Psoas muscle (tissue), 8 donors: ENCODE measurements around the gene GLRA2. TPM values are rescaled to one million over a fixed set of nuclear protein-coding genes. Genes with fewer than 3 reads are reported as not detected.

Source experiments
- ATAC-seq, 4 donors: fragments of 200-7000 bp; cut with Tn5 transposase; one replicate each; pipeline ENCODE4 v1.9.1; 2020; ENCODE audit warnings: moderate library complexity in 3 of 4, mild to moderate bottlenecking in 2 of 4
- DNase-seq, 2 donors: peaks; one replicate each; pipeline ENCODE4 v3.0.0-alpha.2; 2020
- H3K27ac ChIP-seq: fragments of 200-600 bp; one replicate; pipeline ENCODE4 v1.8.0; 2022
- H3K27me3 ChIP-seq, 3 donors: fragments of 200-600 bp in 1 of 3; one replicate each; pipeline versions ENCODE4 v1.6.1 to v1.8.0; 2013 to 2022; ENCODE audit warnings: low read length in 2 of 3, mild to moderate bottlenecking in 2 of 3, moderate library complexity in 1 of 3; ENCODE audit not compliant: insufficient read depth in 3 of 3
- H3K36me3 ChIP-seq, 2 donors: fragments of 200-600 bp in 1 of 2; one replicate each; pipeline versions ENCODE4 v1.6.1 to v1.8.0; 2013 to 2022; ENCODE audit warnings: low read depth in 1 of 2, mild to moderate bottlenecking in 1 of 2, moderate library complexity in 1 of 2; ENCODE audit not compliant: insufficient read depth in 1 of 2
- H3K4me1 ChIP-seq: fragments of 200-600 bp; one replicate; pipeline ENCODE4 v1.8.0; 2022
- H3K4me3 ChIP-seq: fragments of 200-600 bp; one replicate; pipeline ENCODE4 v1.8.0; 2022; ENCODE audit warnings: mild to moderate bottlenecking
- H3K9me3 ChIP-seq: fragments of 200-600 bp; one replicate; pipeline ENCODE4 v1.8.0; 2022
- WGBS, 3 donors: extraction: QIAGEN DNeasy Blood & Tissue Kit; methylation state at CpG; one replicate each; pipeline versions ENCODE4 v1.1.6 to v1.1.7; 2013; 5-methylcytosine and 5-hydroxymethylcytosine counted together
- intact Hi-C, 2 donors: fragments of 100-400 bp; cut with DNase I; formaldehyde crosslinking; loops; one replicate each; pipeline versions ENCODE4 v1.11.0 to v1.14.2; 2022
- polyA plus RNA-seq, 3 donors: library from polyadenylated mRNA; stranded (reverse); fragments of 200-250 nt; gene quantifications; one replicate each; pipeline ENCODE4 v1.2.3, GENCODE V29; 2013
- total RNA-seq, 4 donors: library from RNA; stranded (reverse); fragmentation: NEBNext Ultra II Directional in 2 of 4; extraction: Animal tissue kit (Norgen Biotek cat#: 25700) in 2 of 4; gene quantifications; one replicate each; pipeline versions ENCODE4 v1.2.1 to v1.2.4, GENCODE V29; 2021 to 2023
- TF ChIP-seq, protein P1 (sequence below): fragments of 200-600 bp; IDR thresholded peaks from one replicate; pipeline ENCODE4 v1.8.0; 2022; ENCODE audit warnings: antibody characterized with exemption
- donor health status: healthy with polysubstance abuse.
- donor health status: DM: no; HTN: no; CAD: no; lungs with moderate emphysema.
- donor health status: Bipolar disorder and iron deficiency.
- donor health status: healthy.
- donor health status: DM: yes; HTN: yes; CAD: no.
- donor health status: DM: no; HTN: no; CAD: no.
- donor health status: DM: no; HTN: no; CAD: no.
- donor health status: DM: yes; HTN: yes; CAD: no.

The GLRA2 gene
- total and polyA plus RNA-seq, 7 donors = not detected

- intact Hi-C loops = no loop called here
- Histone ChIP-seq H3K27ac (no peak overlapping the region), H3K9me3 (no peaks in the 10 kb centered on the region), H3K36me3 (no peaks in the 10 kb centered on the region), H3K27me3 (no peaks in the 10 kb centered on the region), H3K4me3 (no peak overlapping the region), H3K4me1 (no peaks in the 10 kb centered on the region)
- DNase-seq (no peak), ATAC-seq (no peak)
- TF ChIP-seq, protein P1, sequence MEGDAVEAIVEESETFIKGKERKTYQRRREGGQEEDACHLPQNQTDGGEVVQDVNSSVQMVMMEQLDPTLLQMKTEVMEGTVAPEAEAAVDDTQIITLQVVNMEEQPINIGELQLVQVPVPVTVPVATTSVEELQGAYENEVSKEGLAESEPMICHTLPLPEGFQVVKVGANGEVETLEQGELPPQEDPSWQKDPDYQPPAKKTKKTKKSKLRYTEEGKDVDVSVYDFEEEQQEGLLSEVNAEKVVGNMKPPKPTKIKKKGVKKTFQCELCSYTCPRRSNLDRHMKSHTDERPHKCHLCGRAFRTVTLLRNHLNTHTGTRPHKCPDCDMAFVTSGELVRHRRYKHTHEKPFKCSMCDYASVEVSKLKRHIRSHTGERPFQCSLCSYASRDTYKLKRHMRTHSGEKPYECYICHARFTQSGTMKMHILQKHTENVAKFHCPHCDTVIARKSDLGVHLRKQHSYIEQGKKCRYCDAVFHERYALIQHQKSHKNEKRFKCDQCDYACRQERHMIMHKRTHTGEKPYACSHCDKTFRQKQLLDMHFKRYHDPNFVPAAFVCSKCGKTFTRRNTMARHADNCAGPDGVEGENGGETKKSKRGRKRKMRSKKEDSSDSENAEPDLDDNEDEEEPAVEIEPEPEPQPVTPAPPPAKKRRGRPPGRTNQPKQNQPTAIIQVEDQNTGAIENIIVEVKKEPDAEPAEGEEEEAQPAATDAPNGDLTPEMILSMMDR = no peak
- WGBS, 3 donors = 73 to 97% (median 88%) methylated on average over 2 of the region's 2 CpGs
These were observed 189.1 kb downstream of the GLRA2 start for GRCh38 chrX:14718403-14718802.

- ATAC-seq (no peak), DNase-seq (no peak)
- H3K27ac ChIP-seq = no peak overlapping the region
- H3K4me1 ChIP-seq = no peaks in the 10 kb centered on the region
- H3K9me3 ChIP-seq = peaks cover 6% of the 10 kb centered on the region
- intact Hi-C loops = no loop called here
- no peaks in the 10 kb centered on the region for H3K27me3 ChIP-seq
- H3K4me3 ChIP-seq = no peak overlapping the region
- H3K36me3 ChIP-seq = no peaks in the 10 kb centered on the region
- 68 to 93% (median 79%) methylated on average over 1 of the region's 1 CpG for whole genome bisulfite sequencing, 3 donors
- TF ChIP-seq, protein P1 = no peak
These were observed 199.7 kb downstream of the GLRA2 start for GRCh38 chrX:14729058-14729457.

GRCh38 chrX:14738643-14739042, 209.3 kb downstream of the GLRA2 start:
- Histone ChIP-seq H3K4me1 (no peaks in the 10 kb centered on the region), H3K27me3 (no peaks in the 10 kb centered on the region), H3K4me3 (no peak overlapping the region), H3K36me3 (no peaks in the 10 kb centered on the region), H3K9me3 (no peaks in the 10 kb centered on the region), H3K27ac (no peak overlapping the region)
- TF ChIP-seq, protein P1 = no peak
- DNase-seq (no peak), ATAC-seq (no peak)
- intact Hi-C loops = no loop called here
- WGBS, 3 donors = 63 to 75% (median 67%) methylated on average over 4 of the region's 4 CpGs

GRCh38 chrX:14753441-14753840, 224.1 kb downstream of the GLRA2 start:
- no peaks in the 10 kb centered on the region for H3K27me3 ChIP-seq
- H3K9me3 ChIP-seq = no peaks in the 10 kb centered on the region
- ATAC-seq (no peak), DNase-seq (no peak)
- intact Hi-C loops = no loop called here
- H3K36me3 ChIP-seq = no peaks in the 10 kb centered on the region
- WGBS, 3 donors = 58 to 76% (median 66%) methylated on average over 4 of the region's 4 CpGs
- no peak overlapping the region for H3K4me3 ChIP-seq
- no peaks in the 10 kb centered on the region for H3K4me1 ChIP-seq
- TF ChIP-seq, protein P1 = no peak
- H3K27ac ChIP-seq = no peak overlapping the region

GRCh38 chrX:14758029-14758491, 228.7 kb downstream of the GLRA2 start:
- DNase-seq (no peak), ATAC-seq (no peak)
- intact Hi-C loops = no loop called here
- Histone ChIP-seq H3K9me3 (no peaks in the 10 kb centered on the region), H3K36me3 (no peaks in the 10 kb centered on the region), H3K4me1 (no peaks in the 10 kb centered on the region), H3K27me3 (no peaks in the 10 kb centered on the region), H3K27ac (no peak overlapping the region), H3K4me3 (no peak overlapping the region)
- 72 to 95% (median 89%) methylated on average over 4 to 6 of the region's 6 CpGs for WGBS, 3 donors
- TF ChIP-seq, protein P1 = no peak
